Panc1 (cell line): ENCODE measurements around the gene PDGFD. TPM values are rescaled to one million over a fixed set of nuclear protein-coding genes. Genes with fewer than 3 reads are reported as not detected.

Source experiments
- ATAC-seq: fragments of 200-7000 bp; cut with Tn5 transposase; 2 replicates; pipeline ENCODE4 v1.9.1; 2020; ENCODE audit warnings: mild to moderate bottlenecking, moderate library complexity
- BruUV-seq: library from RNA; stranded (reverse); fragments of 400-500 nt; replicated peaks from 2 replicates; lab custom pipeline; 2021; lab: Mats Ljungman, UMichigan
- CTCF ChIA-PET: fragments of 300-600 bp; sonication (Branson Sonifier 250); formaldehyde crosslinking; loops from one replicate; lab custom pipeline; 2022; ENCODE audit warnings: antibody characterized with exemption; lab: Charles Lee
- POLR2A ChIA-PET: fragments of 300-600 bp; sonication (Branson Sonifier 250); formaldehyde crosslinking; loops from one replicate; lab custom pipeline; 2022; ENCODE audit warnings: antibody characterized with exemption; lab: Charles Lee
- DNase-seq: peaks from one replicate; pipeline ENCODE4 v3.0.0-alpha.2; 2010; ENCODE audit warnings: low read depth, low spot score
- H3K27ac ChIP-seq: 2 replicates; pipeline ENCODE4 v1.5.1; 2011; ENCODE audit warnings: mild to moderate bottlenecking, low read length, inconsistent platforms
- H3K27me3 ChIP-seq: fragments of 200-500 bp; sonication (Bioruptor generic); 2 replicates; pipeline ENCODE4 v1.6.0; 2014; ENCODE audit warnings: low read length, inconsistent platforms; ENCODE audit not compliant: control insufficient read depth, insufficient read depth
- H3K36me3 ChIP-seq: fragments of 200-500 bp; sonication (Bioruptor generic); 2 replicates; pipeline ENCODE4 v1.5.1; 2014; ENCODE audit warnings: inconsistent platforms, mild to moderate bottlenecking, low read length, moderate library complexity; ENCODE audit not compliant: control insufficient read depth, insufficient read depth
- H3K4me1 ChIP-seq: 2 replicates; pipeline ENCODE4 v1.5.1; 2011; ENCODE audit warnings: inconsistent platforms, mild to moderate bottlenecking, low read length, moderate library complexity; ENCODE audit not compliant: control insufficient read depth, insufficient read depth
- H3K4me3 ChIP-seq, 2 experiments: 2 replicates each; pipeline ENCODE4 v1.5.1; 2011 to 2012; ENCODE audit warnings: low read depth in 2 of 2, low read length in 2 of 2, mild to moderate bottlenecking in 2 of 2, inconsistent platforms in 1 of 2, moderate library complexity in 1 of 2
- H3K9me3 ChIP-seq: fragments of 200-500 bp; sonication (Bioruptor generic); 2 replicates; pipeline ENCODE4 v1.5.1; 2014; ENCODE audit warnings: low read depth, mild to moderate bottlenecking, inconsistent platforms, low read length, moderate library complexity; ENCODE audit not compliant: control insufficient read depth, insufficient read depth
- CTCF ChIP-seq: fragments of 450-650 bp; IDR thresholded peaks from 2 replicates; pipeline ENCODE4 v1.5.1; 2017; ENCODE audit warnings: mild to moderate bottlenecking
- POLR2AphosphoS5 ChIP-seq: IDR thresholded peaks from 2 replicates; pipeline ENCODE4 v1.6.1; 2012; ENCODE audit warnings: mild to moderate bottlenecking, low read depth, low read length, moderate library complexity
- REST ChIP-seq, 2 experiments: IDR thresholded peaks; 2 replicates each; pipeline ENCODE4 v1.6.1; 2011 to 2012; ENCODE audit warnings: low read depth in 2 of 2, control low read depth in 1 of 2, low read length in 1 of 2, mild to moderate bottlenecking in 1 of 2, moderate library complexity in 1 of 2; ENCODE audit not compliant: insufficient read depth in 1 of 2
- SIN3A ChIP-seq: IDR thresholded peaks from 2 replicates; pipeline ENCODE4 v1.6.1; 2012; ENCODE audit warnings: low read depth, mild to moderate bottlenecking, low read length, moderate library complexity, borderline replicate concordance; ENCODE audit not compliant: insufficient read depth
- TCF7L2 ChIP-seq: IDR thresholded peaks from 2 replicates; pipeline ENCODE4 v1.6.1; 2011; ENCODE audit warnings: mild to moderate bottlenecking, low read depth, low read length, inconsistent platforms
- in situ Hi-C: cut with HindIII; loops from 2 replicates; pipeline ENCODE4 v1.10.0; 2016; ENCODE audit warnings: low sequenced_read_pairs, low pct_unique_long_range_greater_than_20kb
- intact Hi-C: fragments of 100-400 bp; cut with micrococcal nuclease; formaldehyde crosslinking; loops from one replicate; pipeline ENCODE4 v1.10.0; 2022; ENCODE audit not compliant: unreplicated experiment
- total RNA-seq: library from RNA; stranded (reverse); gene quantifications from one replicate; pipeline ENCODE4 v1.2.1, GENCODE V29; 2021; ENCODE audit not compliant: unreplicated experiment

The PDGFD gene
- total RNA-seq, 1 experiment from 2014 or later = 1.3 TPM

DNA sequence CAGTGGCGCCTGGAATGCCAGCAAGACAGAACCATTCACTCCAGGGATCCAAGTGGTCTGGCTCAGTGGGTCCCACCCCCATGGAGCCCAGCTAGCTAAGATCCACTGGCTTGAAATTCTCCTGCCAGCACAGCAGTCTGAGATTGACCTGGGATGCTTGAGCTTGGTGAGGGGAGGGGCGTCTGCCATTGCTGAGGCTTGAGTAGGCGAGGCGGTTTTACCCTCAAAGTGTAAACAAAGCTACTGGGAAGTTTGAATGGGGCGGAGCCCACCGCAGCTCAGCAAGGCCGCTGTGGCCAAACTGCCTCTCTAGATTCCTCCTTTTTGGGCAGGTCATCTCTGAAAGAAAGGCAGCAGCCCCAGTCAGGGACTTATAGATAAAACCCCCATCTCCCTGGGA lies 253.2 kb downstream of the PDGFD start:
- intact Hi-C loops (no loop called here), in situ Hi-C loops (no loop called here)
- Histone ChIP-seq H3K4me3 (no peak overlapping the region), H3K4me1 (no peaks in the 10 kb centered on the region), H3K9me3 (no peaks in the 10 kb centered on the region), H3K27ac (no peak overlapping the region), H3K36me3 (no peaks in the 10 kb centered on the region), H3K27me3 (no peaks in the 10 kb centered on the region)
- no peak for DNase-seq
- no TSS peak for BruUV-seq
- ChIA-PET POLR2A (no interaction called here), CTCF (no interaction called here)
- no peak for ATAC-seq
- TF ChIP-seq SIN3A (no peak), REST (IDR thresholded peaks at IDR 0.05; ENCODE audit: insufficient read depth in 1 of 2, low read depth in 2 of 2, low read length in 1 of 2) (no peak), POLR2AphosphoS5 (no peak), CTCF (no peak), TCF7L2 (no peak)

DNA sequence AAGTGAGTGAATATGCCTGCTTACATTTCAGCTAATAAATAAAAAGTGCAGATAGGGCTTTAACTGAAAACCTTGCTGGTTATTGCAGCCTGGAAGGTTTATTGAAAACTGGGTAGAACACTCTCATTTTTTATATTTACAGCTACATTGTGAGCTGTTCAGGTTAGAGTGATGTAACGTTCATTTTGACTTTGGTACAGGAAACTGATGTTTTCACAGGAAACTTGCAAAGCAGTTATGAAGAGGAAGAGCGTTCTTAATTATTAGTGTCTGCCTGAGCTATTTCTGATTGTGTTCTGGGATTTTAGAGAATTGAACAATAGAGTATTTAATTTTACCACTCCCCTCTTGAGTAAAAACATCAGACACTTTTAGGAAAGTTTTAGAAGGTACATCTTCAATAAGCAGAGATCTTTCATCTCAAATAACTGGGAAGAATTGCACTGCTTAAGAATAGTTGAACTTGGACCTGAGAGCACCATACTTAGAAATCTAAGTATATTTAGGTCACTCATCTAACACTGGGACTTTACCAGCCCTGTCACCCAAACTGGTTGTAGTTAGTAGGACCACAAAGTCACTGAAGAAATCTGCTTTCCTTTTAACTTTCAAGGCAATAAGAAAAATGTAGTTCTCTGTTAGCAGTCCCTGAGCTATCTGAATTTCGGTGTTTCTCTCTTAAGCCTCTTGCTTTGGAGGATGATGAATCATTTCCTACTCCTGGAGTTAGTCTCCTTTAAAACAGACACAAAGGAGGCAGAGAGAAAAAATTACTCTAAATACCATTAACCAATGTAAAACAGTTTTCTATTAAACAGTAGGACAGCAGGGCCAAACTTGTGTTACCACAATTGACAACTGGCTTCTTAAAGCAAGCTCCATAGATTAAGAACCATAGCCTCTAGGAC lies 256.1 kb downstream of the PDGFD start:
- H3K27ac ChIP-seq = no peak overlapping the region
- no peak for DNase-seq

More for the DNA sequence above, 256.1 kb downstream of the PDGFD start:
- intact Hi-C loops (no loop called here), in situ Hi-C loops (no loop called here)
- no TSS peak for BruUV-seq
- no peak for ATAC-seq
- CTCF ChIA-PET = no interaction called here
- Histone ChIP-seq H3K4me1 (no peaks in the 10 kb centered on the region), H3K27me3 (no peaks in the 10 kb centered on the region), H3K36me3 (no peaks in the 10 kb centered on the region), H3K9me3 (no peaks in the 10 kb centered on the region), H3K4me3 (no peak overlapping the region)
- POLR2A ChIA-PET = no interaction called here
- TF ChIP-seq POLR2AphosphoS5 (no peak), SIN3A (no peak), REST (IDR thresholded peaks at IDR 0.05; ENCODE audit: insufficient read depth in 1 of 2, low read depth in 2 of 2, low read length in 1 of 2) (no peak), TCF7L2 (no peak), CTCF (no peak)
